Pancreas (tissue), 10 donors: ENCODE data around the gene SPRR2E. TPM values are rescaled to one million over a fixed set of nuclear protein-coding genes. Genes with fewer than 3 reads are reported as not detected.
"Not testable (repeated sequence)": the region's sequence is repeated elsewhere in the genome, so short reads cannot be mapped to it uniquely, and the experiment has no call there.

Source experiments
- ATAC-seq, 4 donors: fragments of 200-7000 bp; cut with Tn5 transposase; one replicate each; pipeline versions ENCODE4 v1.8.0 to v1.9.1; 2020; ENCODE audit warnings: mild to moderate bottlenecking in 4 of 4, moderate library complexity in 4 of 4
- DNase-seq, 6 donors: peaks; one replicate each; pipeline ENCODE4 v3.0.0-alpha.2; 2020
- FAIRE-seq: peaks from 2 replicates; lab custom pipeline; 2012; peaks lifted over from hg19 to GRCh38; lab: Jason Lieb, UNC
- H3K27ac ChIP-seq, 4 donors: fragments of 200-600 bp; sonication (generic); 1 replicate in 3 of 4; 2 replicates in 1 of 4; pipeline versions ENCODE4 v1.5.0 to v1.8.0; 2020
- H3K27me3 ChIP-seq, 4 donors: fragments of 200-600 bp; one replicate each; pipeline ENCODE4 v1.8.0; 2021
- H3K36me3 ChIP-seq, 3 donors: fragments of 200-600 bp; sonication (generic) in 1 of 3; one replicate each; pipeline versions ENCODE4 v1.5.0 to v1.8.0; 2020 to 2021
- H3K4me1 ChIP-seq, 3 donors: fragments of 200-600 bp; one replicate each; pipeline ENCODE4 v1.8.0; 2021
- H3K4me3 ChIP-seq, 4 donors: fragments of 200-600 bp; sonication (generic) in 2 of 4; one replicate each; pipeline versions ENCODE4 v1.5.0 to v1.8.0; 2020 to 2021
- H3K9me3 ChIP-seq, 4 donors: fragments of 200-600 bp; one replicate each; pipeline ENCODE4 v1.8.0; 2021
- WGBS, 2 donors: extraction: QIAGEN DNeasy Blood & Tissue Kit; methylation state at CpG; one replicate each; pipeline ENCODE4 v1.1.7; 2013; 5-methylcytosine and 5-hydroxymethylcytosine counted together
- intact Hi-C, 3 donors: fragments of 100-400 bp; cut with DNase I; formaldehyde crosslinking; loops; one replicate each; pipeline versions ENCODE4 v1.11.1 to v1.14.2; 2022
- polyA plus RNA-seq, 2 donors: library from polyadenylated mRNA; stranded (reverse); fragments of 200-250 nt; gene quantifications; one replicate each; pipeline ENCODE4 v1.2.3, GENCODE V29; 2013
- total RNA-seq, 6 donors: library from RNA; stranded (reverse); fragmentation: NEBNext Ultra II Directional in 4 of 6; extraction: Animal tissue kit (Norgen Biotek cat#: 25700) in 4 of 6; gene quantifications; one replicate each; pipeline versions ENCODE4 v1.2.1 to v1.2.4, GENCODE V29; 2021 to 2023
- TF ChIP-seq, protein P1 (sequence below), 4 donors: fragments of 200-600 bp; sonication (generic) in 3 of 4; IDR thresholded peaks; one replicate each; pipeline versions ENCODE4 v1.5.0 to v1.8.0; 2021; ENCODE audit warnings: antibody characterized with exemption in 4 of 4
- donor health status: healthy with polysubstance abuse.
- donor health status: DM: no; HTN: no; CAD: no; lungs with moderate emphysema.
- donor health status: DM: no; HTN: no; CAD: no.
- donor health status: control.
- donor health status: control.
- donor health status: Bipolar disorder and iron deficiency.
- donor health status: DM: yes; HTN: yes; CAD: no.
- donor health status: DM: no; HTN: no; CAD: no.
- donor health status: DM: no; HTN: no; CAD: no.
- donor health status: DM: yes; HTN: yes; CAD: no.

Gene SPRR2E
- total and polyA plus RNA-seq, 8 donors: 0.26 TPM; not detected in 7

DNA sequence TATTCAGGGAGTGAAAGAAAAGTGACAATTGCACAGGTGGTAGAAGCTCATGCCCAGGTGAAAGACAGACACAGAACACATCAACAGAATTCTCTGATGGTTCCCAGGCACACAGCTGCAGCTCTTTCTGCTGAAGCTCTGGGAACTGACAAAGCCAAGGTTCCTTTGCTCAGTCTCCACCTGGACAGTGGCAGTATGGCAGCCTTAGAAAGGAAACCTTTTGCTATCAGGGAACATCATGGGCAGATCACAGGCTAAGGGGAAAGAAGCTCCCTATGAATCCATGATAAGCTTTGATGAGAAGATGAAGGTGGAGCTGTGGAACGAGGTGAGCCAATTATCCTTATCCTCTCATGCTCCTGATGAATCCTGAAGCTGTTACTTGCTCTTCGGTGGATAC, 24.1 kb downstream of the SPRR2E start:
- Histone ChIP-seq H3K4me3 (no peak overlapping the region), H3K27ac (no peak overlapping the region), H3K9me3 (no peaks in the 10 kb centered on the region), H3K36me3 (no peaks in the 10 kb centered on the region), H3K4me1 (no peaks in the 10 kb centered on the region), H3K27me3 (no peaks in the 10 kb centered on the region)
- TF ChIP-seq, protein P1, sequence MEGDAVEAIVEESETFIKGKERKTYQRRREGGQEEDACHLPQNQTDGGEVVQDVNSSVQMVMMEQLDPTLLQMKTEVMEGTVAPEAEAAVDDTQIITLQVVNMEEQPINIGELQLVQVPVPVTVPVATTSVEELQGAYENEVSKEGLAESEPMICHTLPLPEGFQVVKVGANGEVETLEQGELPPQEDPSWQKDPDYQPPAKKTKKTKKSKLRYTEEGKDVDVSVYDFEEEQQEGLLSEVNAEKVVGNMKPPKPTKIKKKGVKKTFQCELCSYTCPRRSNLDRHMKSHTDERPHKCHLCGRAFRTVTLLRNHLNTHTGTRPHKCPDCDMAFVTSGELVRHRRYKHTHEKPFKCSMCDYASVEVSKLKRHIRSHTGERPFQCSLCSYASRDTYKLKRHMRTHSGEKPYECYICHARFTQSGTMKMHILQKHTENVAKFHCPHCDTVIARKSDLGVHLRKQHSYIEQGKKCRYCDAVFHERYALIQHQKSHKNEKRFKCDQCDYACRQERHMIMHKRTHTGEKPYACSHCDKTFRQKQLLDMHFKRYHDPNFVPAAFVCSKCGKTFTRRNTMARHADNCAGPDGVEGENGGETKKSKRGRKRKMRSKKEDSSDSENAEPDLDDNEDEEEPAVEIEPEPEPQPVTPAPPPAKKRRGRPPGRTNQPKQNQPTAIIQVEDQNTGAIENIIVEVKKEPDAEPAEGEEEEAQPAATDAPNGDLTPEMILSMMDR (IDR thresholded peaks at IDR 0.05): no peak
- intact Hi-C loops: no loop called here
- no peak for ATAC-seq
- 48 to 57% methylated on average over 2 of the region's 2 CpGs for WGBS, 2 donors
- DNase-seq: no peak
- FAIRE-seq: no peak

- DNase-seq: peak in 1 of 6 donors; percentile 11
- H3K9me3 ChIP-seq: no peaks in the 10 kb centered on the region
- H3K27ac ChIP-seq: peak overlapping the region in 1 of 4 donors; percentile 12
- no peaks in the 10 kb centered on the region for H3K4me1 ChIP-seq
- H3K36me3 ChIP-seq: no peaks in the 10 kb centered on the region
- intact Hi-C loops: no loop called here
- no peak overlapping the region for H3K4me3 ChIP-seq
- ATAC-seq: peak; percentile 29 to 82 (median 54)
- WGBS, 2 donors: 73 to 83% methylated on average over 6 of the region's 6 CpGs
- FAIRE-seq: no peak
- H3K27me3 ChIP-seq: no peaks in the 10 kb centered on the region
- TF ChIP-seq, protein P1 (IDR thresholded peaks at IDR 0.05): no peak
These were observed 35.2 kb downstream of the SPRR2E start for GRCh38 chr1:153058826-153059784.

DNA sequence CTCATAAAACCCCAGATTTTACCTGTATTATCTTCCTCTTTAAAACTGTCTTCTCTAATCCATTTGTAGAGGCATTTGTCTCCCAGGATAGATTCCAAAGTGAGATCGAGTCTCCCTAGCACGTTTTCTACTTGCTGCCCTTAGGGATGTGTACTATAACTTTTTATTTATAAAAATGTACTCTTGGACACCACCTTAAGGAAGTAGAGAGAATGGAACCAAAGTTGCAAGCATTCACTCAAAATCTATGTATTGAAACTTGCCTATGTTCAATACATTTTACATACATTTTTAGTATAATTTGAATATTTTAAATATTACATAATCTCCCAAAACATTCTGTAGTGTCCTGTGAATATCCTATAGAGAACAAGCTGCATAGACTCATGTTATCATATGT, 36.2 kb downstream of the SPRR2E start:
- WGBS, 2 donors: 60 to 63% methylated on average over 2 of the region's 2 CpGs
- no peak for FAIRE-seq
- no peak overlapping the region for H3K27ac ChIP-seq

GRCh38 chr1:153057375-153057774, 37.0 kb downstream of the SPRR2E start, which contains the start of gene SPRR2A:
TSS of gene SPRR2A (minus strand) at chr1:153057512. CDS start at chr1:153056735, 777 bp downstream.
- FAIRE-seq (no peak), ATAC-seq (no peak), DNase-seq (no peak)
- no peaks in the 10 kb centered on the region for H3K36me3 ChIP-seq
- H3K4me3 ChIP-seq: no peak within 1 kb of the TSS
- TF ChIP-seq, protein P1 (IDR thresholded peaks at IDR 0.05): no peak
- no peaks in the 10 kb centered on the region for H3K9me3 ChIP-seq
- no peaks in the 10 kb centered on the region for H3K27me3 ChIP-seq
- WGBS, 2 donors: 67 to 76% methylated on average over 2 of the region's 2 CpGs
- H3K27ac ChIP-seq: no peak within 1 kb of the TSS
- no peaks in the 10 kb centered on the region for H3K4me1 ChIP-seq
- intact Hi-C loops: no loop called here

More for the DNA sequence above, 36.2 kb downstream of the SPRR2E start:
- Histone ChIP-seq H3K9me3 (no peaks in the 10 kb centered on the region), H3K27me3 (no peaks in the 10 kb centered on the region), H3K36me3 (no peaks in the 10 kb centered on the region), H3K4me3 (no peak overlapping the region), H3K4me1 (no peaks in the 10 kb centered on the region)
- TF ChIP-seq, protein P1 (IDR thresholded peaks at IDR 0.05): no peak
- intact Hi-C loops: no loop called here
- DNase-seq (no peak), ATAC-seq (no peak)

- H3K27ac ChIP-seq, ATAC-seq, FAIRE-seq, H3K27me3 ChIP-seq, H3K4me1 ChIP-seq, H3K4me3 ChIP-seq, intact Hi-C loops, H3K9me3 ChIP-seq, DNase-seq, H3K36me3 ChIP-seq: not testable (repeated sequence)
- WGBS, 2 donors: 42 to 54% methylated on average over 3 of the region's 3 CpGs
These were observed 38.2 kb downstream of the SPRR2E start for GRCh38 chr1:153056111-153056510.
